Astrocyte (in vitro differentiated cells and primary cell): Measurements from ENCODE around the gene BMPR1B.

Source experiments
- CTCF ChIP-seq: IDR thresholded peaks from 2 replicates; pipeline ENCODE4 v1.5.1; 2011; ENCODE audit warnings: low read depth, mild to moderate bottlenecking, inconsistent platforms, low read length, moderate library complexity; ENCODE audit not compliant: insufficient read depth
- EZH2 ChIP-seq: IDR thresholded peaks from 2 replicates; pipeline ENCODE4 v1.6.1; 2012; ENCODE audit warnings: mild to moderate bottlenecking, low read length, inconsistent platforms; ENCODE audit not compliant: insufficient read depth

GRCh38 chr4:95068818-95069478 is 311.2 kb downstream of the BMPR1B start:
- no peak for TF ChIP-seq CTCF
- no peak for TF ChIP-seq EZH2
